Measurements from ENCODE around the gene JAZF1. TPM values are rescaled to one million over a fixed set of nuclear protein-coding genes. Genes with fewer than 3 reads are reported as not detected.

Gene JAZF1
- total RNA-seq, 1 experiment from 2014 or later: 0.95 TPM

GRCh38 chr7:27834179-27834921 is 346.2 kb downstream of the JAZF1 start:
- H3K9me3 Mint-ChIP-seq (ENCODE audit: unreplicated experiment): no peaks in the 10 kb centered on the region
- ChIA-PET CTCF (no interaction called here), POLR2A (no interaction called here)
- peaks cover 7% of the 10 kb centered on the region for H3K4me1 Mint-ChIP-seq (ENCODE audit: low read depth, unreplicated experiment)
- H3K36me3 Mint-ChIP-seq (ENCODE audit: insufficient read depth, unreplicated experiment): peaks cover 6% of the 10 kb centered on the region
- no peak for TF ChIP-seq CTCF (IDR thresholded peaks at IDR 0.05; ENCODE audit: insufficient read depth in 1 of 2, low read depth in 1 of 2, low read length in 1 of 2, severe bottlenecking in 1 of 2, unreplicated experiment in 1 of 2)
- no peaks in the 10 kb centered on the region for H3K9me3 ChIP-seq
- no peak overlapping the region for H3K4me3 Mint-ChIP-seq (ENCODE audit: unreplicated experiment)
- intact Hi-C loops (cut with micrococcal nuclease; ENCODE audit: unreplicated experiment): loop anchor here (10.0 kb wide), 1 partner anchor 80 kb away; no protein-coding TSS in a partner anchor
- DNase-seq: no peak
- peaks cover 11% of the 10 kb centered on the region for H3K4me1 ChIP-seq
- H3K27me3 Mint-ChIP-seq (ENCODE audit: insufficient read depth, unreplicated experiment): no peaks in the 10 kb centered on the region
- no TSS peak for BruUV-seq (replicated peaks)
- H3K36me3 ChIP-seq (ENCODE audit: control insufficient read depth, insufficient read depth, low read length): no peaks in the 10 kb centered on the region
- H3K27ac Mint-ChIP-seq (ENCODE audit: unreplicated experiment): no peak overlapping the region
- no peaks in the 10 kb centered on the region for H3K27me3 ChIP-seq (replicated peaks; ENCODE audit: control insufficient read depth, insufficient read depth, low read length)
- no peak overlapping the region for H3K4me3 ChIP-seq (ENCODE audit: low read depth, low read length)

- ChIA-PET CTCF (no interaction called here), POLR2A (no interaction called here)
- H3K36me3 Mint-ChIP-seq (ENCODE audit: insufficient read depth, unreplicated experiment): peaks cover 13% of the 10 kb centered on the region
- no peak overlapping the region for H3K27ac Mint-ChIP-seq (ENCODE audit: unreplicated experiment)
- no peaks in the 10 kb centered on the region for H3K4me1 Mint-ChIP-seq (ENCODE audit: low read depth, unreplicated experiment)
- no peak for DNase-seq
- no peaks in the 10 kb centered on the region for H3K27me3 Mint-ChIP-seq (ENCODE audit: insufficient read depth, unreplicated experiment)
- H3K4me1 ChIP-seq: no peaks in the 10 kb centered on the region
- no peak overlapping the region for H3K4me3 ChIP-seq (ENCODE audit: low read depth, low read length)
- no peaks in the 10 kb centered on the region for H3K27me3 ChIP-seq (replicated peaks; ENCODE audit: control insufficient read depth, insufficient read depth, low read length)
- no peaks in the 10 kb centered on the region for H3K9me3 Mint-ChIP-seq (ENCODE audit: unreplicated experiment)
- TF ChIP-seq CTCF (IDR thresholded peaks at IDR 0.05; ENCODE audit: insufficient read depth in 1 of 2, low read depth in 1 of 2, low read length in 1 of 2, severe bottlenecking in 1 of 2, unreplicated experiment in 1 of 2): no peak
- H3K9me3 ChIP-seq: no peaks in the 10 kb centered on the region
- intact Hi-C loops (cut with micrococcal nuclease; ENCODE audit: unreplicated experiment): no loop called here
- no peak overlapping the region for H3K4me3 Mint-ChIP-seq (ENCODE audit: unreplicated experiment)
- BruUV-seq (replicated peaks): no TSS peak
- no peaks in the 10 kb centered on the region for H3K36me3 ChIP-seq (ENCODE audit: control insufficient read depth, insufficient read depth, low read length)
These were observed 354.2 kb downstream of the JAZF1 start for GRCh38 chr7:27826357-27826756.

- no peak overlapping the region for H3K4me3 ChIP-seq (ENCODE audit: low read depth, low read length)
- peaks cover under 1% of the 10 kb centered on the region; the same call in 1 of the 2 replicates for H3K4me1 ChIP-seq
- H3K9me3 ChIP-seq: no peaks in the 10 kb centered on the region
- CTCF ChIA-PET: no interaction called here
- Mint-ChIP-seq H3K27me3 (ENCODE audit: insufficient read depth, unreplicated experiment) (no peaks in the 10 kb centered on the region), H3K27ac (ENCODE audit: unreplicated experiment) (no peak overlapping the region), H3K36me3 (ENCODE audit: insufficient read depth, unreplicated experiment) (peaks cover 13% of the 10 kb centered on the region), H3K4me1 (ENCODE audit: low read depth, unreplicated experiment) (no peaks in the 10 kb centered on the region), H3K4me3 (ENCODE audit: unreplicated experiment) (no peak overlapping the region), H3K9me3 (ENCODE audit: unreplicated experiment) (no peaks in the 10 kb centered on the region)
- POLR2A ChIA-PET: no interaction called here
- no peaks in the 10 kb centered on the region for H3K36me3 ChIP-seq (ENCODE audit: control insufficient read depth, insufficient read depth, low read length)
- intact Hi-C loops (cut with micrococcal nuclease; ENCODE audit: unreplicated experiment): no loop called here
- TF ChIP-seq CTCF (IDR thresholded peaks at IDR 0.05; ENCODE audit: insufficient read depth in 1 of 2, low read depth in 1 of 2, low read length in 1 of 2, severe bottlenecking in 1 of 2, unreplicated experiment in 1 of 2): no peak
- DNase-seq: no peak
- no peaks in the 10 kb centered on the region for H3K27me3 ChIP-seq (replicated peaks; ENCODE audit: control insufficient read depth, insufficient read depth, low read length)
- no TSS peak for BruUV-seq (replicated peaks)
These were observed 354.7 kb downstream of the JAZF1 start for GRCh38 chr7:27825891-27826290.
